ENCODE data around the gene CALU. TPM values are rescaled to one million over a fixed set of nuclear protein-coding genes. Genes with fewer than 3 reads are reported as not detected.

CALU gene
- polyA plus RNA-seq, 5 donors, result 185 to 240 (median 217) TPM

DNA sequence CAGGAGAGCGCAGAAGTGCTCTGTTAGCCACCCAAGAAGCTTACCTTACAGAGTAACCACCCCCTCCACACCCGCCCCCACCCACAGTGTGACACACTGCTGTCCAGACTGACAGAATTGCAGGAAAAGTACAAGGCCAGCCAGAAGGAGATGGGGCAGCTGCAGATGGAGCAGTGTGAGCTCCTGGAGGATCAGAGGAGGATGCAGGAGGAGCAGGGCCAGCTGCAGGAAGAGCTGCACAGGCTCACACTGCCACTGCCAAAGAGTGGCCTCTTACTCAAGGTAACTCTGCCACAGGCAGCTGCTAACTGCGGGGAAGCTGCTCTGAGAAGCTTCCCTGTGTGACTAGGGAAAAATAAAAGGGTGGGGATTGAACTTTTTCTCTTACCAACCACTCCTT, 70.2 kb downstream of the CALU start:
- DNase-seq, result no peak

- no peak for DNase-seq
These were observed 71.3 kb downstream of the CALU start for GRCh38 chr7:128810473-128810872.

GRCh38 chr7:128810997-128811396, 71.8 kb downstream of the CALU start:
- DNase-seq, result no peak

GRCh38 chr7:128811631-128812430, 72.7 kb downstream of the CALU start:
- no peak for DNase-seq

DNA sequence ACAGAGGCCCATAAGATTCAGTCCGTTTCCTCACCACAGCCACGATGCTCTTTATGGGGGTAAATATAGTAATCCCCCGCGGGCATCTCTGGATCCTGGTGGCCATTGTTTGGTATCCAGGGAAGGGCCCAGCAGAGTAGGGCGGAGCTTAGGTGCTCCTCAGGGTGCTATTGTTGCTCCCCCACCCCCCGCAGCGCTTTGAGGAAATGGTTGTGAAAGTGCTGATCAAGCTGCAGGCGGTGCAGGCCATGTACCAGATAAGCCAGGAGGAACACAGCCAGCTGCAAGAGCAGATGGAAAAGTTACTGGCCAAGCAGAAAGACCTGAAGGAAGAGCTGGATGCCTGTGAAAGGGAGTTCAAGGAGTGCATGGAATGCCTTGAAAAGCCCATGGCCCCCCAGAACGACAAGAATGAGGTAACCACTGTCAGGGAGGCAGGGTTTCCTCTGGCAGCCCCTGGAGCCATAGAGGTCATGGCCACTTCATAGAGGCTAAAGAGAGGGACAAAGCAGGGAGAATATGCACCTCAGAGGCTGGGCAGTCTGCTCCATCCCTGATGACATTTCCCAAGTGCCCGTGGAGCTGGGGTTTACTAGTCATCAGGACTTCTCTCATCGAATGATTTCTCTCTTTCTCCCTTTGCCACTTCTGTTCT, 73.5 kb downstream of the CALU start:
- DNase-seq, result no peak

- DNase-seq, result no peak
These were observed 75.3 kb downstream of the CALU start for GRCh38 chr7:128814499-128814898.

- DNase-seq, result no peak
These were observed 76.3 kb downstream of the CALU start for GRCh38 chr7:128815289-128815942.

DNA sequence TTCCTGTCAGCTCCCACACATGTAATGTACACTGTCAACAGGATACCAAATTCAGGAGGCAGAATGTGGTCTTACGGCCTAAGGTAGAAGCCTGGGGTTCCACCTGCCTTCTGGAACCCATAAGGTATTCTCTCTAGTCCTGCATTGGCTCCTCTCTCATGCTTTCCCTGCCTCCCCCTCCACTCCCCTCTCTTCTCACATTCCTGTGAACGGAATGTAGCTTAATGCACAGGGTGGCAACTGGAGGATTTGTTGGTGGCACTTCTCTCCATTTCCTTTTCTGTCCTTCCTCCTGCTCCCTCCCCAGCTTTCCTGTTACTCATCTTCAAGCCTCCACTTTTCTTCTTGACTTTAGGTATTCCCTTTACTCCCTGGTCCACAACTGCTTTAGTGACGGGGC, 79.5 kb downstream of the CALU start:
- no peak for DNase-seq

Other genes starting within 250 kb of the CALU start
- 1 to 10 TPM; 1.8 to 3.4 (median 2.4) TPM for gene GARIN1A, start 67.1 kb upstream of the CALU start, polyA plus RNA-seq (ENCODE audit: insufficient read depth in 1 of 5, insufficient read length in 5 of 5, low replicate concordance in 1 of 5)
- gene OPN1SW, start 36.4 kb downstream of the CALU start, polyA plus RNA-seq (ENCODE audit: insufficient read depth in 1 of 5, insufficient read length in 5 of 5, low replicate concordance in 1 of 5), result 1 to 10 TPM; 1.2 to 1.5 (median 1.3) TPM
- gene CCDC136, start 52.6 kb downstream of the CALU start, polyA plus RNA-seq (ENCODE audit: insufficient read depth in 1 of 5, insufficient read length in 5 of 5, low replicate concordance in 1 of 5), result 10 to 100 TPM; 36.6 to 62.7 (median 50.7) TPM
- 10 to 100 TPM; 12.6 to 47.4 (median 17.1) TPM for gene FLNC, start 91.0 kb downstream of the CALU start, polyA plus RNA-seq (ENCODE audit: insufficient read depth in 1 of 5, insufficient read length in 5 of 5, low replicate concordance in 1 of 5)
- gene ATP6V1F, start 123.5 kb downstream of the CALU start, polyA plus RNA-seq (ENCODE audit: insufficient read depth in 1 of 5, insufficient read length in 5 of 5, low replicate concordance in 1 of 5), result 100 to 1,000 TPM; 103 to 141 (median 116) TPM
- 1 to 10 TPM; 4.9 to 9.6 (median 6.1) TPM for gene KCP, start 171.3 kb downstream of the CALU start, polyA plus RNA-seq (ENCODE audit: insufficient read depth in 1 of 5, insufficient read length in 5 of 5, low replicate concordance in 1 of 5)
- gene IRF5, start 198.6 kb downstream of the CALU start, polyA plus RNA-seq (ENCODE audit: insufficient read depth in 1 of 5, insufficient read length in 5 of 5, low replicate concordance in 1 of 5), result 1 to 10 TPM; 1.7 to 4.3 (median 2.1) TPM

Measured in right lung (tissue), 5 donors.